GM18511 (cell line): ENCODE results near the gene FRAT1.
"Not testable (repeated sequence)": the region's sequence is repeated elsewhere in the genome, so short reads cannot be mapped to it uniquely, and the experiment has no call there.

Experiments used
- ATAC-seq: cut with Tn5 transposase; IDR thresholded peaks from one replicate; pipeline ENCODE4 v1.9.1; 2021; ENCODE audit warnings: mild to moderate bottlenecking, moderate library complexity; ENCODE audit not compliant: unreplicated experiment

Gene FRAT1

GRCh38 chr10:97334370-97335175, 15.5 kb downstream of the FRAT1 start, which contains the start of gene FRAT2:
Gene FRAT2, minus strand, starts transcription at chr10:97334729. Its CDS starts 157 bp downstream, at chr10:97334572.
- peak; percentile 88 for ATAC-seq

- no peak for ATAC-seq
Measured at GRCh38 chr10:97335188-97335619, 16.1 kb downstream of the FRAT1 start.

- no peak for ATAC-seq
Measured at GRCh38 chr10:97336006-97336405, 16.9 kb downstream of the FRAT1 start.

- no peak for ATAC-seq
Measured at GRCh38 chr10:97336446-97336845, 17.4 kb downstream of the FRAT1 start.

- no peak for ATAC-seq
Measured at GRCh38 chr10:97336942-97337831, 18.1 kb downstream of the FRAT1 start.

- no peak for ATAC-seq
Measured at GRCh38 chr10:97338041-97338440, 19.0 kb downstream of the FRAT1 start.

- ATAC-seq, result no peak
Measured at GRCh38 chr10:97341416-97341815, 22.3 kb downstream of the FRAT1 start.

GRCh38 chr10:97343664-97344063, 24.6 kb downstream of the FRAT1 start:
- ATAC-seq, result not testable (repeated sequence)

GRCh38 chr10:97347317-97347716, 28.2 kb downstream of the FRAT1 start:
- no peak for ATAC-seq

- no peak for ATAC-seq
Measured at GRCh38 chr10:97349752-97350513, 30.9 kb downstream of the FRAT1 start.

- no peak for ATAC-seq
Measured at GRCh38 chr10:97353945-97354344, 34.9 kb downstream of the FRAT1 start.

GRCh38 chr10:97355571-97355975, 36.5 kb downstream of the FRAT1 start:
- no peak for ATAC-seq

GRCh38 chr10:97356318-97356914, 37.3 kb downstream of the FRAT1 start:
- no peak for ATAC-seq

- ATAC-seq, result no peak
Measured at GRCh38 chr10:97356918-97357317, 37.8 kb downstream of the FRAT1 start.

- no peak for ATAC-seq
Measured at GRCh38 chr10:97358349-97358748, 39.3 kb downstream of the FRAT1 start.

- no peak for ATAC-seq
Measured at GRCh38 chr10:97358781-97359180, 39.7 kb downstream of the FRAT1 start.

- ATAC-seq, result no peak
Measured at GRCh38 chr10:97360705-97361536, 41.9 kb downstream of the FRAT1 start.

GRCh38 chr10:97361537-97361901, 42.4 kb downstream of the FRAT1 start:
- no peak for ATAC-seq

- ATAC-seq, result no peak
Measured at GRCh38 chr10:97362310-97363033, 43.4 kb downstream of the FRAT1 start.
